HG03045 (cell line): Measurements from ENCODE around the gene B9D2.

Source experiments
- ATAC-seq: cut with Tn5 transposase; IDR thresholded peaks from one replicate; pipeline ENCODE4 v1.9.1; 2021; ENCODE audit warnings: mild to moderate bottlenecking, moderate library complexity; ENCODE audit not compliant: unreplicated experiment

The B9D2 gene

GRCh38 chr19:41311613-41312012 lies 52.3 kb downstream of the B9D2 start:
- ATAC-seq = no peak

- ATAC-seq = no peak
Observed at GRCh38 chr19:41311072-41311471, 52.9 kb downstream of the B9D2 start.

- peak; percentile 60 for ATAC-seq
Observed at GRCh38 chr19:41310033-41310831, 53.7 kb downstream of the B9D2 start, which contains the start of gene CCDC97. Gene CCDC97, plus strand, starts transcription at chr19:41310172. Its CDS starts 139 bp downstream, at chr19:41310311.

GRCh38 chr19:41309180-41310032 lies 54.5 kb downstream of the B9D2 start:
- ATAC-seq = no peak

DNA sequence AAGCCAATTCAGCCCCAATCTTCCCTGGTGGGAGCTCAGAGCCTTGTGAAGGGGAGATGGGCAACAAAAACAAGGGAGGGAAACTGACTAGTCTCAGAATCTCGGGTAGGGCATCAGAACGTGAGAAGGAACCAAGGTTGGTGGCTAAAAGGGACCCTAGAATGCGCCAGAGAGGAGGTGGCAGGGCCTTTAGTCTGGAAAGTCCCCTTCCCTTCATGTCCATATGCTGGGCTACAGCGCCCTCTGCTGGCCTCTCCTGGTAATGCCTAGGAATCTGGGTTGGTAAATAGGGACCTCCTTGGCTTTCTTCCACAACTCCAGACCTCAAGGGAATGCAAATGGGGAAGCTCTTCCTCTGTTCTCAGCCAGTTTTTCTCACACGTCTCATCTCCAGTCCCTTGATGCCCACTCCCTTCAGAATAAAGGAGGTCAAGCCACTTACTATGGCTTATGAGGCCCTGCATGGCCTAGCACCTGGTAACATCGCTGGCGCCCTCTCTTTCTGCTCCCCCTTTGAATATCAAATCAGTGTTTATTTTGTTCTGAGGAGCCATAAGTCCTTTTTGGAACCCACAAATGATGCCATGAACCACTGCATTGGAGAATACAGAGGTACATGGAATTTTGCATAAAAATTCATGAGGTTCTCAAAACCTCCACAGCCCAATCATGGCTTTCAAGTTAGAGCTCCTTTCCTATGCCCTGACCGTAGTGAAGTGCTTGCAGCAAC lies 55.3 kb downstream of the B9D2 start:
- no peak for ATAC-seq

DNA sequence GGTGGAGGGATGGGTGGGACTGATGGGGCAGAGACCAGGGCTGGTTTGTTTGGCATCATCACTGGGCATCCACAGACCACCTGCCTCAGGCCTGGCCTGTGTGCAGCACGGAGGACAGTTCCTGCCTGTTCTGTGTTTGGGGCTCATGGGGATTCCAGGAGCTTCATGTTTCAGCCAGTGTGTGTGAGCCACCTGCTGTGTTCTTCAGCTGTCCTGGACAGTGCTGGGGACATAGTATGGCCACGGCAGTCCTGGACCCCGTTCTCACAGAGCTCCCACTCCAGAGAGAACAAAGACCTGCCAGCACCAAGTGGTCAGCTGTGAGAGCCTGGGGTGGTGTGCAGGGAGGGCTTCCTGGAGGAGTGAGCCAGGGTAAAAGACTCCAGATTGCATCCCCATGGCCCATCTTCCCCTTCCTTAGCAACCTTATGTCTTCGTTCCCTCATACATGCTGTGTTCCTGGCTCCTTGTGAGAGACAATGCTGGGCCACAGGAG lies 55.9 kb downstream of the B9D2 start:
- ATAC-seq = no peak

DNA sequence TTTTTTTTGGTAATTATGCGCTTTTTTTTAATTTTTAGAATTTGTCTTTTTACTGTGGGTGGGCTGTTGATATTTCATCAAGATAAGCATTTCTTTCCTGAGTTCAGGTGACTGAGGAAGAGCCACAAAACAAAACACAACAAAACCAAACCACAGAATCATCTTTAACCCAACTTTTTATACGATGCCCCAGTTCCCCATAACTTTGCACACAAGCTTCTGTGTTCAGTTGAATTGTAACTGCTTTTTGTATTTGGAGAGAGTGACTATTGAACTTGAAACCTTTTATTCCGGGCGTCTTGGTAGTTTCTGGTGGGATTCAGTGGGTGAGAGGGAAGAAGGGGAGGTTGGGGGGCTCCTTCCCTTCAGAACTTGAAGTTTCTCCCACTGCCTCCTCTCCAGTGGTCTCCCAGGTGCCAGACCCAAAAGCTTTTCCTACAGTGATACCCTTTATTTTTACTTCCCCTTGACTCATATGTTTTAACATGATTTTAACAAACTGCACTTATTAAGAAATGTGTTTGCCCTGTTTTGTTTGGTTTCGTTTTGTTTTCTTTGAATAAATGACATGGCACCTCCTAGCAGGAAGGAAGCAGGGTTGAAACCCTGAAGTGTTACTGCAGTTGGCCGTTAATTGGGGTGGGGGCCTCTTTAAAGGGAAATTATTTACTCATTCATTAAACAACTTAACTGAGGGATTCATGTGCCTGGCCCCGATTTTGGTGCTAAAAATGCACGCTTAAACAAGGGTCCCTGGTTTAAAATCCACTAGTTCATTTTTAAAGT lies 56.7 kb downstream of the B9D2 start:
- no peak for ATAC-seq

DNA sequence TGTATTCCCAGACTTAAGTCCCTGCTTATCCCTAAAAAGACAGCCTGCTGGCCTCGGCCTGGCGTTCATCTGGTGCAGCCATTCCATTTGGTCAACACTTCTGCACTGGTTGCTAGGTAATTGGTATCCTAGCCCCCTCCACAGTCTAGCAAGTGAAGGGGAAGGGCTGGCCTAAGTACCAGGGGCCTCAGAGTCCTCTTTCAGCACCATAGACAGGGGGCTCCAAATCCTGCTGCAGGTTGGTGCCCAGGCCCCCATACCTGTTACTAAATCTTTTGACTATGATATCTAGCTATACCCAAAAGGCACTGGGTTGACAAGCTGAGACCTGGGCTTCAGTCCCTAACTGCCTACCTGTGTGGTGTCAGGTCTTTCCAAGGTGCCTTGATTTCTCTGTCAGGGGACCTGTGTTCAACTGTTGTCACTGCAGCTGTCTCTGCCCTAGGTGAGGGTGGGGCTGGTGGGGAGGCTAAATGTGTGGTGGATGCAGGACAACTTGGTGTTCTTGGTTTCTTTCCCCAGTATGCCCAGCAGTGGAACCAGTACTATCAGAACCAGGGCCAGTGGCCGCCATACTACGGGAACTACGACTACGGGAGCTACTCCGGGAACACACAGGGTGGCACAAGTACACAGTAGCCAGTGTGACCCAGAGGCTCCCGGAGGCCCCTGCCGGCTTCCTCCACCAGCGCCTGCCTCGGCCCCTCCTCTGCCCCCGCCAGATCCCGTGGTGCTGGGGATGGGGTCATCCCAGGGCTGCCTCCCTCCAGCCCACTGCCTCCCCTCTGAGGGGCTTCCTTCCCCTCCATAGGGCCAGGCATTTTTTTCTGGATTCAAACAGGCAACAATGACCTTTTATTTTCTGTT lies 57.8 kb downstream of the B9D2 start:
- ATAC-seq = no peak

DNA sequence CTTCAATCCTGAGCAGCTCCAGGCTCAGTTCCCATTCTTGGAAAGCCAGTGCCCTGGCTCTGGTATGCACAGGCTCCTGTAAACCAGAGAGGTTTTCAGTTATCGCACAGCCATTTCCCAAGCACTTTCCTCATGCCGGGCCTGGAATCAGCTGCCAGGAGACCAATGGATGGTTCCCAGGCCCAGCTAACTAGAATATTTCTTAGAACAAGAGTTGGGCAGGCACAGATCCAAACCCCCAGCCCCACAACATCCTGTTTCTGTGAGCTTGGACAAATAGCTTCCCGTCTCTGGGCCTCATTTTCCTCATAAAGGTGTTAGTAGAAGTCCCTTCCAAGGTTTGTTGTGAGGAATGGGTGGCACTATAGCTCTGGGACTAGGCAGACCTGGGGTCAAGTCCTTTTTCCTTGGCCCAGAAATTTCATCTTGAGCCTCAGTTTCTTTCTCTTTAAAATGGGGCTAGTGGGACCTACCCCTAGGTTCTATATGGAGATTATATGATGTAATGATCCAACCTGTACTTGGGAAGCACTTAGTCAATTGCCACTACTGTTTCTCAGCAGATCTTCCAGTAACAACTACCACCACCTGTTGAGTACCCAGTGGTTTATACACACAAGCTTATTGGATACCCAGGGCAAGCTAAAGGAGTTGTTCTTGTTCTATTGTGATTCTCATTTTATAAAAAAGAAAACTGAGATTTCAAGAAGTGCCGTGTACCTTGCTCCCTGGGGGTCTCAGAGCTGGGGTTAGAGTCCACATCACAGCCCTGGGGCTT lies 59.1 kb downstream of the B9D2 start:
- ATAC-seq = no peak
